IPS-20b (cell line): Measurements from ENCODE around the gene ZNG1B.
"Not testable (repeated sequence)": the region's sequence is repeated elsewhere in the genome, so short reads cannot be mapped to it uniquely, and the experiment has no call there.

Experiments
- H3K27ac ChIP-seq: one replicate; pipeline ENCODE4 v1.5.1; 2013; ENCODE audit warnings: low read length
- H3K27me3 ChIP-seq: 2 replicates; pipeline ENCODE4 v1.6.1; 2013; ENCODE audit warnings: mild to moderate bottlenecking, low read length, inconsistent platforms; ENCODE audit not compliant: insufficient read depth
- H3K36me3 ChIP-seq: 2 replicates; pipeline ENCODE4 v1.6.1; 2013; ENCODE audit warnings: low read depth, mild to moderate bottlenecking, inconsistent platforms, low read length, moderate library complexity; ENCODE audit not compliant: insufficient read depth
- H3K4me1 ChIP-seq: 2 replicates; pipeline ENCODE4 v1.6.1; 2013; ENCODE audit warnings: mild to moderate bottlenecking, control low read depth, inconsistent platforms, low read length, moderate library complexity; ENCODE audit not compliant: insufficient read depth
- H3K4me3 ChIP-seq: 2 replicates; pipeline ENCODE4 v1.5.1; 2013; ENCODE audit warnings: mild to moderate bottlenecking, low read length, inconsistent platforms
- H3K9ac ChIP-seq: 2 replicates; pipeline ENCODE4 v1.6.1; 2013; ENCODE audit warnings: low read depth, mild to moderate bottlenecking, inconsistent platforms, low read length, moderate library complexity
- H3K9me3 ChIP-seq: 2 replicates; pipeline ENCODE4 v1.6.1; 2013; ENCODE audit warnings: mild to moderate bottlenecking, low read depth, low read length, inconsistent platforms; ENCODE audit not compliant: insufficient read depth

Gene ZNG1B

DNA sequence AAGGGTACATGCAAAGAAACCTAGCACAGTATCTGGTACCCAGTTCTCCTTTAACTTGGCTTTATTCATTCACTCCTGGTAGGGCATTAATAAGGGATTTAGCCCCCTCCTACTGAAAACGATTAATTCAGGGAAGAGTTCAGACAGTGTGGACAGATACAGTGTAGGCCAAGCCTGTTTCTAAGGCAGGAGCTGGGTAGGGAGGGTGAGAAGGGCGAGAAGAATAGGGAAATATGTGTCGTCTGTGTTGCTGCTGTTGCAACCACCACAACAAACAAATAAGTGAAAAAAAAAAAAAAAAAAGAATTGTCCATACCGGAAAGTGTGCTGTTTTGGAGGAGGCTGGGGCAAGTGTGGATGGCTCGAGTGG, 103.3 kb downstream of the ZNG1B start:
- peaks cover 54% of the 10 kb centered on the region for H3K27me3 ChIP-seq
- H3K9me3 ChIP-seq, H3K36me3 ChIP-seq, H3K27ac ChIP-seq, H3K4me3 ChIP-seq, H3K4me1 ChIP-seq, H3K9ac ChIP-seq: not testable (repeated sequence)

DNA sequence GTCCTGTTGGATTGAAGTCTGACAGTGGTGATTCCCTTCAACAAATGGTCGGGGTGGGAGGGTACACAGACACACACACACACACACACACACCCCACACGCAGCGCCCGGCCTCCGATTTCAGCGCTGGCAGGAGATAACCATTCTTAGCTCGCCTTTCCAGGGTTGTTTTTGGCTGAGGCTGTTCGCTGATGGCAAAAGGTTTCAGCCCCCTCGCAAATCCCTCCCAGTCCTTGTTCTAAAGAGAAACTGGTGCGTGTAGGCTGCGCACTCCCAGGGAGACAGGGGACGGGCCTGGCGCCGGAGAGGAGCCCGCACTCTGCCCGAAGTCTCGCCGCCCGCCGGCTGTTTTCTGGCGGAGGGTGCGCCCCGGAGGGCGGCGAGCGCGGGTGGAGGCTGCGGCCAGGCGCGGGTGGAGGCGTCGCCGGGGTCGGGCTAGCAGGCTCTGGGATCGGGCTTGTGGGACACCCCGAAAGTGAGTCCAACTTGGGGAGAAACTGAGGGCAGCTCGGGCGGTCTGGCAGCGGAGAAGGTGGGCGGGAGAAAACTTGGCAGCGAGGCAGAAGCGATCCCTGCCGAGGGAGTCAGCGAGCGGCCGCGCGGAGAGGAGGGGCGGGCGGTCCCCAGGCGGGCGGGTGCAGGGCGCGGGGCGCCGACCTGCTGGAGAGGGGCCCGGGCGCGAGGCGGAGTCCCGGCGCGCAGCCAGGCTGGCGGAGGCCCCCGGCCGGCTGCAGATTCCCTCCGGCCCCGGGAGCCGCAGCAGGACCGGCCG, 103.9 kb downstream of the ZNG1B start:
- peaks cover 54% of the 10 kb centered on the region for H3K27me3 ChIP-seq
- not testable (repeated sequence) for H3K9ac ChIP-seq, H3K4me1 ChIP-seq, H3K27ac ChIP-seq, H3K9me3 ChIP-seq, H3K36me3 ChIP-seq
- H3K4me3 ChIP-seq, result peak overlapping the region; percentile 52; the same call in 1 of the 2 replicates

DNA sequence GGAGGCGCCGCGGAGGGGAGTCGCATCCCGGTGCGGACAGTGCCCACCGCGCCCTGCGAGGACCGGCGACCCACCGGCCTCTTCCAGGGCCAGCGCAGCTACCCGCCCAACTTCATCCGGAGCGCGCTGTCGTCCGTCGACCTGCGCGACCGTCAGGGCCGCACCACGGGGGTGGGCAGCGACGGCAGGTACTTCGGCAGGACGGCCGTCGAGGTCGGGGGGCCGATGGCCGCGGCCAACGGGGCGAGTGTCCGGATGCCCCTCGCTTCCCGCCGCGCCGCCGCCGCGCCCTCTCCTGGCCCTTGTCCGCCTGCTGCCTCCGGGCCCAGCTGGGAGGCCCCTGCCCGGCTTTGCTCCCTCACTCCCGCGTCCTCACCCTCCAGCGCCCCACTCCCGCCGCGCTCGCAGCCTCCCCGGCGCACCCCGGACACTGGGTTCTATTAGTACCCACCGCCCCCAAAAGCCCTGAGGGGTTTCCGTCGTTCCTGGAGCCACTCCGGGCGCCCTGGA, 104.5 kb downstream of the ZNG1B start:
- H3K4me1 ChIP-seq, H3K27ac ChIP-seq, H3K9ac ChIP-seq, H3K36me3 ChIP-seq, H3K9me3 ChIP-seq: not testable (repeated sequence)
- peaks cover 54% of the 10 kb centered on the region for H3K27me3 ChIP-seq
- H3K4me3 ChIP-seq, result peak overlapping the region; percentile 52; the same call in 1 of the 2 replicates

DNA sequence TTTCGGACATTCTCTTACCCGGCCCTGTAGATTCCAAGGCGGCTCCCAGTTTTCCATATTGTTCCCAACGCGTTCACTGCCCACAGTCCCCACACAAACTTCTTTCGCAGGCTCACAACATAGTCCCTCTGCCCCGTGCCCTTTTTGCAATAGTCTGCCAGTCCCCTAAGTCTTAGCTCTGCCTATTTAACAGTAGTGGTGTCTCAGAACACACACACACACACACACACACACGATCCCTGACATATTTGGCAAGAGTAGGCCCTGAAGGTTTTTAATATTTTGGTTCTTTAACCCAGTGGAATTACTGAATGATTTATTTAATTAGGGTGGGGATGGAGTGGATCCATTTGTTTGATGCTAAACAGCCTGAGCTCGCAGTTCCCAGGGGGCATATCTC, 105.0 kb downstream of the ZNG1B start:
- H3K4me1 ChIP-seq, H3K9me3 ChIP-seq, H3K27ac ChIP-seq, H3K9ac ChIP-seq, H3K4me3 ChIP-seq, H3K36me3 ChIP-seq: not testable (repeated sequence)
- H3K27me3 ChIP-seq, result peaks cover 54% of the 10 kb centered on the region
